CD1c-positive myeloid dendritic cell (primary cell): Measurements from ENCODE around the gene WDR26.
"Not testable (repeated sequence)": the region's sequence is repeated elsewhere in the genome, so short reads cannot be mapped to it uniquely, and the experiment has no call there.

Source experiments
- DNase-seq: peaks from one replicate; pipeline ENCODE4 v3.0.0-alpha.2; 2016; ENCODE audit errors: extremely low spot score

The WDR26 gene

GRCh38 chr1:224349716-224350115, 84.9 kb downstream of the WDR26 start:
- DNase-seq: not testable (repeated sequence)

DNA sequence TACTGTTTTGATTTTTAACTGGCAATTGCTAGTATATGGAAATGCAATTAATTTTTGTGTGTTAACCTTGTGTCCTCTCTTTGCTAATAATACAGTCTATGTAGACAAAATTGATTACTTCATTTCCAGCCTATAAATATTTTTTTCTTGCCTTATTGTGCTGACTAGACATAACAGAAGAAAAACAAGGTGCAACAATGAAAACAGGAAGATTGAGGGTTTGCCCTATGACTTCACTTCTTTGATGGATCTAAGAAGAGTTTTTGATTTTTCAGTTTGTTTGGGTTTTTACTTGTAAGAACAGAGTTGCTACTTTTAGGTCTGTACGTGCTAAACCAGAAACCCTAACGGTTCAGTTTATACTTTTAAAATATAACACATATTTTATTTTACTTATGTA, 86.5 kb downstream of the WDR26 start:
- no peak for DNase-seq

DNA sequence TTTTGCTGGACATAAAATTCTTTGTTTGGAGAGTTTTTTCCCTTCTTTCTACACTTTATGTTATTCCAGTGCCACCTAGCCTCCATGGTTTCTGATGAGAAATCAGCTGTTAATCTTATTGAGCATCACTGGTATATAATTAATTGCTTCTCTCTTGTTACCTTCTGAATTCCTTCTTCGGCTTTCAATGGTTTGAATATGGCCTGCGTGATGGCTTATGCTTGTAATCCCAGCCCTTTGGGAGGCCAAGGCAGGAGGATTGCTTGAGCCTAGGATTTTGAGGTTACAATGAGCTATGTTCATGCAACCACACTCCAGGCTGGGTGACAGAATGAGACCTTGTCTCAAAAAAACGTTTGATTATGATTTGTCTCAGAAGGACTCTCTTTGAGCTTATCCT, 90.9 kb downstream of the WDR26 start:
- DNase-seq: no peak

- DNase-seq: peak; percentile 10
Measured at GRCh38 chr1:224340453-224341384, 93.9 kb downstream of the WDR26 start.

- DNase-seq: no peak
Measured at GRCh38 chr1:224339442-224340033, 95.1 kb downstream of the WDR26 start.

DNA sequence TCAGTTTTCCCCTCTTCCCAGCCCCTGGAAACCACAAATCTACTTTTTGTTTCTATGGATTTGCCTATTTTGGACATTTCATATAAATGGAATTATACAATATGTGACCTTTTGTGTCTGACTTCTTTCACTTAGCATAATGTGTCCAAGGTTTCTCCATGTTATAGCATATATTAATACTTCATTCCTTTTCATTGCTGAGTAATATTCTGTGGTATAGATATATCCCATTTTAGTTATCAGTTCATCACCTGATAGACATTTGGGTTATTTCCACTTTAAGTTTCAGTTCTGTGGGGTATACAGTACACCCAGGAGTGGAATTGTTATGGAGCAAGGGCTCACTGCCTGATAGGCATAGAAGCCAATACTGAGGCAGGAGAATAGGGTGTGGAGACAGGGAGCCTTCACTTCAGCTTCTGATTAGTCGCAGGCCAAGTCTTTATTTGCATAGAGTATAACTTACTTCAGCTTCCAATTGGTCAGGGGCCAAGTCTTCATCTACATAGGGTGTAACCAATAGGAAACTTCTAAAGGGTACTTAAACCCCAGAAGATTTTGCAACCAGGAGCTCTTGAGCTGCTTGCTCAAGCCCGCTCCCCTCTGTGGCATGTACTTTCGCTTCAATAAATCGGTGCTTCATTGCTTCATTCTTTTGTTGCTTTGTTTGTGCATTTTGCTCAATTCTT, 96.3 kb downstream of the WDR26 start:
- DNase-seq: no peak
